Gastrocnemius medialis (tissue), 4 donors: ENCODE measurements around the gene ASCC1. TPM values are rescaled to one million over a fixed set of nuclear protein-coding genes. Genes with fewer than 3 reads are reported as not detected.

Experiments used
- ATAC-seq, 2 donors: fragments of 150-250 bp; one replicate each; pipeline ENCODE4 v1.9.1; 2016
- DNase-seq, 2 donors: peaks; one replicate each; pipeline ENCODE4 v3.0.0-alpha.2; 2019
- H3K27ac ChIP-seq, 4 donors: fragments of 200-600 bp; sonication (generic); 1 replicate in 1 of 4; 2 replicates in 3 of 4; pipeline ENCODE4 v1.5.1; 2016 to 2018; ENCODE audit warnings: mild to moderate bottlenecking in 2 of 4, moderate library complexity in 1 of 4
- H3K27me3 ChIP-seq, 3 donors: fragments of 200-600 bp; sonication (generic) in 2 of 3; 1 replicate in 1 of 3; 2 replicates in 2 of 3; pipeline versions ENCODE4 v1.5.1 to v1.6.0; 2016 to 2019; ENCODE audit warnings: mild to moderate bottlenecking in 1 of 3, moderate library complexity in 1 of 3
- H3K36me3 ChIP-seq, 2 donors: fragments of 200-600 bp; sonication (generic) in 1 of 2; one replicate each; pipeline ENCODE4 v1.5.1; 2017 to 2018
- H3K4me1 ChIP-seq, 2 donors: fragments of 200-600 bp; sonication (generic) in 1 of 2; one replicate each; pipeline ENCODE4 v1.5.1; 2016 to 2017; ENCODE audit warnings: mild to moderate bottlenecking in 2 of 2
- H3K4me3 ChIP-seq, 4 donors: fragments of 200-600 bp; sonication (generic) in 3 of 4; 1 replicate in 1 of 4; 2 replicates in 3 of 4; pipeline ENCODE4 v1.5.1; 2016 to 2019; ENCODE audit warnings: mild to moderate bottlenecking in 2 of 4
- H3K9me3 ChIP-seq, 3 donors: fragments of 200-600 bp; sonication (generic) in 2 of 3; 1 replicate in 1 of 3; 2 replicates in 2 of 3; pipeline ENCODE4 v1.5.1; 2016 to 2019
- POLR2A ChIP-seq, 2 donors: fragments of 450-650 bp; IDR thresholded peaks; one replicate each; pipeline ENCODE4 v1.6.1; 2017; ENCODE audit warnings: antibody characterized with exemption in 2 of 2, mild to moderate bottlenecking in 2 of 2, moderate library complexity in 2 of 2
- in situ Hi-C, 4 donors: fragments of 200-750 bp; cut with MboI; loops; one replicate each; pipeline versions ENCODE4 v1.15.0 to v1.8.0; 2017; ENCODE audit warnings: low sequenced_read_pairs in 4 of 4
- intact Hi-C: fragments of 100-400 bp; cut with DNase I; formaldehyde crosslinking; loops from one replicate; pipeline ENCODE4 v1.15.1; 2023; ENCODE audit warnings: low total_unique reads
- total RNA-seq, 4 donors: library from RNA; depleted of rRNA; stranded (reverse); fragments of >200 nt; gene quantifications; one replicate each; pipeline versions ENCODE4 v1.1.0 to v1.2.3, GENCODE V29; 2016
- TF ChIP-seq, protein P1 (sequence below), 5 experiments: fragments of 450-650 bp in 3 of 5; fragments of 200-600 bp in 2 of 5; sonication (generic) in 2 of 5; IDR thresholded peaks in 4 of 5; conservative IDR thresholded peaks in 1 of 5; 1 replicate in 4 of 5; 2 replicates in 1 of 5; pipeline ENCODE4 v1.5.1; 2016 to 2019; ENCODE audit warnings: antibody characterized with exemption in 5 of 5, mild to moderate bottlenecking in 3 of 5, moderate library complexity in 3 of 5

The ASCC1 gene
- total RNA-seq, 4 donors from 2014 or later: 26.1 to 31.1 (median 29.6) TPM

- Histone ChIP-seq H3K27ac (no peak overlapping the region), H3K27me3 (no peaks in the 10 kb centered on the region), H3K36me3 (no peaks in the 10 kb centered on the region), H3K4me3 (no peak overlapping the region), H3K9me3 (no peaks in the 10 kb centered on the region), H3K4me1 (peaks cover 0 to 4% of the 10 kb centered on the region in 2 donors)
- no peak for ATAC-seq
- in situ Hi-C loops (loop anchor here in 1 of 4 donors (5.0 kb wide), 1 partner anchor 289 kb away; no protein-coding TSS in a partner anchor), intact Hi-C loops (no loop called here)
- TF ChIP-seq, protein P1, sequence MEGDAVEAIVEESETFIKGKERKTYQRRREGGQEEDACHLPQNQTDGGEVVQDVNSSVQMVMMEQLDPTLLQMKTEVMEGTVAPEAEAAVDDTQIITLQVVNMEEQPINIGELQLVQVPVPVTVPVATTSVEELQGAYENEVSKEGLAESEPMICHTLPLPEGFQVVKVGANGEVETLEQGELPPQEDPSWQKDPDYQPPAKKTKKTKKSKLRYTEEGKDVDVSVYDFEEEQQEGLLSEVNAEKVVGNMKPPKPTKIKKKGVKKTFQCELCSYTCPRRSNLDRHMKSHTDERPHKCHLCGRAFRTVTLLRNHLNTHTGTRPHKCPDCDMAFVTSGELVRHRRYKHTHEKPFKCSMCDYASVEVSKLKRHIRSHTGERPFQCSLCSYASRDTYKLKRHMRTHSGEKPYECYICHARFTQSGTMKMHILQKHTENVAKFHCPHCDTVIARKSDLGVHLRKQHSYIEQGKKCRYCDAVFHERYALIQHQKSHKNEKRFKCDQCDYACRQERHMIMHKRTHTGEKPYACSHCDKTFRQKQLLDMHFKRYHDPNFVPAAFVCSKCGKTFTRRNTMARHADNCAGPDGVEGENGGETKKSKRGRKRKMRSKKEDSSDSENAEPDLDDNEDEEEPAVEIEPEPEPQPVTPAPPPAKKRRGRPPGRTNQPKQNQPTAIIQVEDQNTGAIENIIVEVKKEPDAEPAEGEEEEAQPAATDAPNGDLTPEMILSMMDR (IDR thresholded peaks at IDR 0.05 in 4 of 5, conservative IDR thresholded peaks at IDR 0.05 in 1 of 5): no peak
- TF ChIP-seq POLR2A (IDR thresholded peaks at IDR 0.05): no peak
- DNase-seq: no peak
Measured at GRCh38 chr10:72053690-72054089, 162.4 kb downstream of the ASCC1 start.

DNA sequence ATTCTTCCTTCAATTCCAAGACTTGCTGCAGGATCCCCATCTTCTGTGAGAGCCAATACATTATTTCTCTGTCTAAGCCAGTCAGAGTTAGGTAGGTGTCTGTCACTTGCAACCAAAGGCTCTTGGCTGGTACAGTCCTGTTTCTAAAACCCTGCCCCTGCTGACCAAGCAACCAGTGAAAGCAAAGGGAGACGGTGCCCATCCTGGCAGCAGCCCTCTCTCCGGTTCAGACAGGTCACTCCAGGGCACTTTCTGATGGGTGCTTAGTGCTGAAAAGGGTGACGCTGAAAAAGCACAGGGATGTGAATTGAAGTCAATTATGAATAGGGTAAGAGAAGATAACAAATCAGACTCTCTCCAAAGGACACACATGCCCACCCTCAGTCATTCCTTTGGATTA lies 165.2 kb downstream of the ASCC1 start:
- ATAC-seq (no peak), DNase-seq (no peak)
- in situ Hi-C loops: loop anchor here in 1 of 4 donors (5.0 kb wide), 1 partner anchor 291 kb away; no protein-coding TSS in a partner anchor

GRCh38 chr10:72049969-72050781 lies 165.9 kb downstream of the ASCC1 start:
- H3K27me3 ChIP-seq: no peaks in the 10 kb centered on the region
- H3K9me3 ChIP-seq: no peaks in the 10 kb centered on the region
- H3K27ac ChIP-seq: no peak overlapping the region
- DNase-seq: no peak
- intact Hi-C loops (loop anchor here (2.0 kb wide), 1 partner anchor 287 kb away; no protein-coding TSS in a partner anchor), in situ Hi-C loops (loop anchor here (5.0 kb wide), 5 partner anchors 93 to 292 kb away; no protein-coding TSS in a partner anchor)
- no peaks in the 10 kb centered on the region for H3K36me3 ChIP-seq
- no peak overlapping the region for H3K4me3 ChIP-seq
- H3K4me1 ChIP-seq: no peaks in the 10 kb centered on the region
- no peak for ATAC-seq
- TF ChIP-seq, protein P1 (IDR thresholded peaks at IDR 0.05 in 4 of 5, conservative IDR thresholded peaks at IDR 0.05 in 1 of 5): no peak
- no peak for TF ChIP-seq POLR2A (IDR thresholded peaks at IDR 0.05)

More for the DNA sequence above, 165.2 kb downstream of the ASCC1 start:
- peaks cover 0 to under 1% of the 10 kb centered on the region in 2 donors for H3K4me1 ChIP-seq
- no peaks in the 10 kb centered on the region for H3K27me3 ChIP-seq
- H3K27ac ChIP-seq: no peak overlapping the region
- intact Hi-C loops: no loop called here
- no peaks in the 10 kb centered on the region for H3K9me3 ChIP-seq
- no peak overlapping the region for H3K4me3 ChIP-seq
- TF ChIP-seq, protein P1 (IDR thresholded peaks at IDR 0.05 in 4 of 5, conservative IDR thresholded peaks at IDR 0.05 in 1 of 5): no peak
- no peaks in the 10 kb centered on the region for H3K36me3 ChIP-seq

- peaks cover 3 to 5% of the 10 kb centered on the region in 2 donors for H3K4me1 ChIP-seq
- ATAC-seq (no peak), DNase-seq (no peak)
- H3K4me3 ChIP-seq: no peak overlapping the region
- no peak for TF ChIP-seq POLR2A (IDR thresholded peaks at IDR 0.05)
- TF ChIP-seq, protein P1 (IDR thresholded peaks at IDR 0.05 in 4 of 5, conservative IDR thresholded peaks at IDR 0.05 in 1 of 5): no peak
- intact Hi-C loops: loop anchor here (2.0 kb wide), 1 partner anchor 287 kb away; no protein-coding TSS in a partner anchor
- no peaks in the 10 kb centered on the region for H3K9me3 ChIP-seq
- in situ Hi-C loops: loop anchor here (5.0 kb wide), 4 partner anchors 92 to 288 kb away; no protein-coding TSS in a partner anchor
- no peaks in the 10 kb centered on the region for H3K27me3 ChIP-seq
- no peaks in the 10 kb centered on the region for H3K36me3 ChIP-seq
- no peak overlapping the region for H3K27ac ChIP-seq
Measured at GRCh38 chr10:72049472-72049871, 166.6 kb downstream of the ASCC1 start.
